Measurements from ENCODE around the gene RPS6KB1.
"Not testable (repeated sequence)": the region's sequence is repeated elsewhere in the genome, so short reads cannot be mapped to it uniquely, and the experiment has no call there.

RPS6KB1 gene

DNA sequence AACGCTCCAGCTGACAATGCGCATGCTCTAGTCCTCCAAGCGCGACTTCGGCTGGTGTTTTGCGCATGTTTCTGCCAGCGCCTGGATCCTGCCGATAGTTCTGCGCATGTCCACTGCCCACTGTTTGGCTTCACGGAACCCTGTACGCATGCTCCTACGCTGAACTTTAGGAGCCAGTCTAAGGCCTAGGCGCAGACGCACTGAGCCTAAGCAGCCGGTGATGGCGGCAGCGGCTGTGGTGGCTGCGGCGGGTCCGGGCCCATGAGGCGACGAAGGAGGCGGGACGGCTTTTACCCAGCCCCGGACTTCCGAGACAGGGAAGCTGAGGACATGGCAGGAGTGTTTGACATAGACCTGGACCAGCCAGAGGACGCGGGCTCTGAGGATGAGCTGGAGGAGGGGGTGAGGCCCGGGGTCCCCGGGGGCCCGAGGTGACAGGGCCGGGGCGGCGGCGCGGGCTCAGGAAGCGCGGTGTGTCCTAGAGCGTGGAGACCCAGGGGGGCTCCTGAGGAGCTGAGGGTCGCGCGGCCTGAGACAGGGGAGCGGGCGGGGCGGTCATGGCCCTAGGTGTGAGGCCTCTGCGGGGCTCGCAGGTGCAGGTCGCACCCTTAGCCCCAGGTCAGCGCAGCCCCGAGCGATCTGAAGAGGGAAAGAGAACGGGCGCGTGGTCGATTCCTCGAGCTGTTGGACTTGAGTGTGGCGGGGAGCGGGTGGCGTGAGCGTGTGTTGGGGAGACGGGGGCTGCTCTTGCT is at the start of gene RPS6KB1, which contains the start of gene TUBD1:
Gene RPS6KB1, plus strand, starts transcription at position 198 of the 752 bp plus-strand sequence. Its CDS starts 64 bp downstream, at position 262.
Gene TUBD1, minus strand, starts transcription at position 20 of the 752 bp plus-strand sequence. CDS start 1,941 bp downstream, outside the sequence.
- DNase-seq: peak; percentile 83 to 100

DNA sequence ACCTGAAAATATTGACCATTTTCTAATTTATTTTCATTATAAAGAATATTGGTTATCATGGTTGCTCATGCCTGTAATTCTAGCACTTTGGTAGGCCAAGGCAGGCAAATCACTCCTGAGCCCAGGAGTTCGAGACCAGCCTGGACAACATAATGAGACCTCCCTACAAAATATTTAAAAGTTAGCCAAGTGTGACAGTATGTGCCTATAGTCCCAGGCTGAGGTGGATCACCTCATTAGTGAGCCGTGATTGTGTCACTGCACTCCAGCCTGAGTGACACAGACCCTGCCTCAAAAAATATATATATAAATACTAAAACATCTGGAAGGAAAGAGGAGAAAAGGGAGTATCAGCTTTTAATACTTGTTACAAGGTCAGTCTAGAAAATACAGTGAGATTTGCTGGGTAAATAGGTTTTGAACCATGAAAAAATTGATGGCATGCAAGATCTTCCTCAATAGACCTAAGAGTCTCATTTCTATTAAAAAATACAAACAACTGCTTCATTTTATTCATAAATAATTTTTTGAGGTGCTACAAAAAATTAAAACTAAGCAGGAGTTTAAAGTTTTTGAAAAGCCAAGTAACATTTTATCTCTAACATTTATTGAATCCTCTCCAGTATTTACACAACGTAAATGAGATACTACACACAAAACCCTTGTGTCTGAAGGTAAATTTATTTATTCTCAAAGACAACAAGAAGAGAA is 47.9 kb upstream of the RPS6KB1 start:
- no peak for DNase-seq

DNA sequence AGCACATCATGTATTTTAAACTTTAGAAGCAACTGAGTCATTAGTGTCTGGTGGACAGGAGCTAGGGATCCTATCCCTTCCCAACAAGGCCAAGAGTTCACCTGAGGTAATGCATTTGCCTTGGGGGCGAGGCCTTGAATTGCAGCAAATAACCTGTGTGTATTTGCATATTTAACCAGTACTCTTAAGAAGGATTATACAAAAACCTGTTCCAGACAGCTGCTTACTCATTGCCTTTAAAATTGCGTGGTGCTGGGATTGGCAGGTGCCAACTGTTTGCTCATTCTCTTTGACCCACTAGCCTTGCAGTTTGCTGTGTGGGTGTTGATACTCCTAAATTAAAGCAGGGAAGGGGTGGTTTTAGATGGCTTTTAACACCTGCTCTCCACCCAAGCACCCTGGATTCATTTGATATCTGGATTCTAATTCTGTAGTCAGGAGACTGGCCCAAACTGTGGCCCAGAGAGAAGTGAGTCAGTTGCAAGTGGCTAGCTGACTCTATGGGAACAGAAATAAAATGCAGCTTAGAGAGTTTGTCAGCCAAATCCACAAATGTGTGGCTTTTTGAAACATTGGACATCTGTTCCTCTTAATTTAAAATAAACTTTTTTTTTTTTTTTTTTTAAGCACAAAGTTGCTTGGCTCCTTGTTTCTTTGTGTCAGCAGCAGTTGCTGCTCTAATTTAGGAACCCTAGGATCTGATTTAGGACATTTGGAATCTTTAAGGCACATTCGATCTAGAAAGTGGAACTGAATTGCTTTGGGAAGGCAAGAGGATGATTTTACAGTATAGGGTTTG is 47.1 kb upstream of the RPS6KB1 start:
- peak in 1 of 2 donors; percentile 62 for DNase-seq

DNA sequence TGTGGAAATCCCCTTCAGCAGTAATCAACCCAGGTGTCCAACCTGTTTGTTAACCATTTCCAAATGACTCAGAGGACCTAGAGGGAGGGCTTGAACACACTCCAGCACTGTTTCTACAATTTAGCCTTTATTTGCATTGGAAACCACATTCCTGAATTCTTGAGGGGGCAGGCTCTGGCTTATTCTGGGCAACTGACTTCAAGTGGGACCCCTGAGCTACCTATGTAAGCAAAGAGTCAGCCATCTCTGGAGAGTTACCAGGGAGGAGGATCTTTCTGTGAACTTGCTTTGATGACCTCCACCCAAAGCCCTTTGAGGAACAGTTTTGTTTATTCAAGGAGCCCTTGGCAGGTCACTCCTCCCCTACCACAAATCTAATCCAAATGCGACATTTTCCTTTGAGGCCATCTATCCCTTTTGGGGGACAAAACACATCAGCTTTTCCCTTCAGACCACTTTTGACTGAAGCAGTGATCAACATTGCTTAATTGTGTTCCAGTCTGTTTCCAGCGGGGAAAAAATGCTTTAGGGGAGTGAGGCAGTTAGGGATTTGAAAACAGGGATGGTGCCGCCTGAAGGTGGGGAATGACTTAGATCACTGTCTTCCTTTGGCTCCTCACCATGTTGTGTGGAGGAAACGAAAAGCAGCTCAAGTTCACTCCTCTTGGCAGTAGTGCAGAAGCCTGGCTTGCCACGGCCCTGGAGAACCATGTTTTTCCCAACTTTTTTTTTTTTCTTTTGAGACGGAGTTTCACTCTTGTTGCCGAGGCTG is 46.3 kb upstream of the RPS6KB1 start:
- DNase-seq: peak in 1 of 2 donors; percentile 9

DNA sequence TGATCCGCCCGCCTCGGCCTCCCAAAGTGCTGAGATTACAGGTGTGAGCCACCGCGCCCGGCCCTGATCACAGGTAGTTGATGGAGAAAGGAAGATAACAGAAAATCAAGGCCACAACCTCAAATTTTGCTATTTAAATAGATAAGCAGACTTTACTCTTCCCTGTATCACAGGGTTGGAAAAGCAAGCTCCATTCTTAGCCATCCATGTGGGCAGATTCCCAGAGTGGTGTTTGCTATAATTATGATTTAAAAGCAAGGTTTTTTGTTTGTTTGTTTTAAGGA is 44.6 kb upstream of the RPS6KB1 start:
- DNase-seq: no peak

DNA sequence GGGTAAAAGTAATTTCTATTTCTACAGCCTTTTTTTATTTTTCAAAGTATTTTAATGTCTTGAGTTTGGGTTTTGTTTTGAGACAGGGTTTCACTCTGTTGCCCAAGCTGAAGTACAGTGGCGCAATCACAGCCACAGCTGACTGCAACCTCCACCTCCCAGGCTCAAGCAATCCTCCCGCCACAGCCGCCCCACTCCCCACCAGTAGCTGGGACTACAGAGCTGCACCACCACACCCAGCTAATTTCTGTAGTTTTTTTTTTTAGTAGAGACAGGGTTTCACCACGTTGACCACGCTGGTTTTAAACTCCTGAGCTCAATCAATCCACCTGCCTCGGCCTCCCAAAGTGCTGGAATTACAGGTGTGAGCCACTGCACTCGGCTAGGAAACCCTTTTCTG is 44.1 kb upstream of the RPS6KB1 start:
- DNase-seq: peak in 1 of 2 donors; percentile 26

DNA sequence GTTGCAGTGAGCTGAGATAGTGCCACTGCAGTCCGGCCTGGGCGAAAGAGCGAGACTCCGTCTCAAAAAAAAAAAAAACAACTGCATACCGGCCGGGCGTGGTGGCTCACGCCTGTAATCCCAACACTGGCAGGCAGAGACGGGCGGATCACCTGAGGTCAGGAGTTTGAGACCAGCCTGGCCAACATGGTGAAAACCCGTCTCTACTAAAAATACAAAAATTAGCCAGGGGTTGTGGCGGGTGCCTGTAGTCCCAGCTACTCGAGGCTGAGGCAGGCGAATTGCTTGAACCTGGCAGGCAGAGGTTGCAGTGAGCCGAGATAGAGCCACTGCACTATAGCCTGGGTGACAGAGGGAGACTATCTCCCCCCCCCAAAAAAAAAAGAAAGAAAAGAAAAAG is 42.6 kb upstream of the RPS6KB1 start:
- not testable (repeated sequence) for DNase-seq

DNA sequence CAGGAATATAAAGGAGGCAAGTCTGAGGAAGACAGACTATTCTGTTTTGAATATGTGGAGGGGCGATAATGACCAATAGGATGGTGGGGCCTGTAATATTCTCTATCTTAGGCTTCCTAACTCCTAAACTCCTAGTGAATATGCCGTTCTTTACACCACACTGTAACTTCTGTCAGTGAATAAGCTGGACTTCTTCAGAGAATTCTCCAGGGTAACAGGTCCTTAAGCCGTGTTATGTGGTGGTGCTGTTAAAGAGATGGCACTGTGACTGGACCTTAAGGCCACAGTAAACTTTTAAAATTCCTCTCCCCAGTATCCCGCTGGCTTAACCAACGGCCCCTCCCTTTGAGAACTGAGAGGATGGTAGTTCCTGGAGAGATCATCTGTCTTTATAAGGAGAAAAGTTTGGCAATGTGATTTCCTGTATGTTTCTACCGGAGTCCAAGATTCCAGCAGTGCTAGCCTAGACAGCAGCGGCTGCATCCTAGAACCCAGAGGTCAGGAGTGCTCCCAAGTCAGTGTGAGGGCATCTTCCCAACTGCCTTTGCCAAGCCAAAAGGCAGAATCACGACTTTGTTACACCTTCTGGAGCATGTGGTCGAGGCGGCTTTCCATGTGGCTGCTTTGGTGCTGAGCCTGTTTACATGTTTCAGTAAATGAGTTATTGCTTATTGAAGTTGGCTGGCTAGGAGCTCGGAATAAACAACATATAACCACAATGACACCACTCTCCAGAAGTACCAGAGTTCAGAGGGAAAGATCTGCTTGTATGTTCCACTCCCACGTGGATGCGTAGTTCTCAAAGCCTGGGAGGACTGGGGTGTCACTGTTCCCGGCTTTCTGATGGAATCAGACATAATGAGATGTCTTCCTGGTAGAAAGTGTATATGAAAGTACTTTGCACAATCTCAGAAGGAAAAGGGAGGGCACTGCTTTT is 41.2 kb upstream of the RPS6KB1 start:
- DNase-seq: no peak

DNA sequence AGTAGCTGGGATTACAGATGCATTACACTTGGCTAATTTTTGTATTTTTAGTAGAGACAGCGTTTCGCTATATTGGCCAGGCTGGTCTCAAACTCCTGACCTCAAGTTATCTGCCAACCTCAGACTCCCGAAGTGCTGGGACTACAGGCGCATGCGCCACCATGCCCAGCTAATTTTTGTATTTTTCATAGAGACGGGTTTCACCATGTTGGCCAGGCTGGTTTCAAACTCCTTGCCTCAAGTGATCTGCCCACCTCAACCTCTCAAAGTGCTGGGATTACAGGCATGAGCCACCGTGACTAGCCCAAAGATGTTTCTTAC is 40.1 kb upstream of the RPS6KB1 start:
- DNase-seq: not testable (repeated sequence)

DNA sequence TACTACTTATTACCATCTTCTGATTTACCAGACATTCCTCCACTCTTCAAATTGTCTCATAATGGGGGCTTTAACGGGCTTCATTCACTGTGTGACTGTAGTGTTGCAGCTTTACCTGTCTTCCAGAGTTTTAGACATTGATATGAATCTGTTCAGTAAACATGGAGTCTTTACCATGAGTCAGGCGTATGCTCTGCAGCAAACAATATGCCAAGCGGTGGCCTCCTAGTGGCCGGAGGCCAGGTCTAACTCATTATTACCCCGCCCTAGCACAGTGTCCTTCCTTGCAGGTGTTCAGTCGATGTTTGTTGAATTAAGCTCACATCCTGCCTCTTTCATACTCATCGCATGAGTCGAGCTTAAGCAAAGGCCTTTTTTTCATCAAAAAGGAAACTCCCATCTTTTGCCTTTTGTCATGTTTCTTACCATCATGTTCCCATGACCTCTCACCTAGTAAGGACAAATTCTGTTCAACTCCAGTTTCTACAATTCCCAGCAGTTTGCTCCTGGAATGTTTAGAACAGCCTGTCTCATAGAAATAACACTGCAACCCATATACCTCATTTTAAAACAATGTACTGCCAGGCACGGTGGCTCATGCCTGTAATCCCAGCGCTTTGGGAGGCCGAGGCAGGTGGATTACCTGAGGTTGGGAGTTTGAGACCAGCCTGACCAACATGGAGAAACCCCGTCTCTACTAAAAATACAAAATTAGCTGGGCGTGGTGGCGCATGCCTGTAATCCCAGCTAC is 39.6 kb upstream of the RPS6KB1 start:
- no peak for DNase-seq

DNA sequence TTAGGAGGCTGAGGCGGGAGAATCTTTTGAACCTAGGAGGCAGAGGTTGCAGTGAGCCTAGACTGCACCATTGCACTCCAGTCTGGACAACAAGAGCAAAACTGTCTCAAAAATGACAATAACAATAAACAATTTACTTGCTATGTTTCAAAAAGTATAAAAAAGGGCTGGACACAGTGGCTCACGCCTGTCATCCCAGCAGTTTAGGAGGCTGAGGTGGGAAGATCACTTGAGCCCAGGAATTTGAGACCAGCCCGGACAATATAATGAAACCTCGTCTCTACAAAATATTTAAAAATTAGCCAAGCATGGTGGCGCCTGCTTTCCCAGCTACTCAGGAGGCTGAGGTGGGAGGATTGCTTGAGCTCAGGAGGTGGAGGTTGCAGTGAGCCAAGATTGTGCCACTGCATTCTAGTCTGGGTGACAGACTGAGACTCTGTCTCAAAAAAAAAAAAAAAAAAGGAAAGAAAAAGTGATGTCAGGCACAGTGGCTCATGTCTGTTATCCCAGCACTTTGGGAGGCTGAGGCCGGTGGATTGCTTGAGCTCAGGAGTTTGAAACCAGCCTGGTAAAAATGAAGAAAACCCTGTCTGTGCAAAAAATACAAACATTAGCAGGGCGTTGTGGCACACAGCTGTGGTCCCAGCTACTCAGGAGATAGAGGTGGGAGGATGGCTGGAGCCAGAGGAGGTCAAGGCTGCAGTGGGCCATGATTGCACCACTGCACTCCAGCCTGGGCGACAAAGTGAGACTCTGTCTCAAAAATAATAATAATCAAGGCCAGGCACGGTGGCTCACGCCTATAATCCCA is 38.8 kb upstream of the RPS6KB1 start:
- DNase-seq: not testable (repeated sequence)

DNA sequence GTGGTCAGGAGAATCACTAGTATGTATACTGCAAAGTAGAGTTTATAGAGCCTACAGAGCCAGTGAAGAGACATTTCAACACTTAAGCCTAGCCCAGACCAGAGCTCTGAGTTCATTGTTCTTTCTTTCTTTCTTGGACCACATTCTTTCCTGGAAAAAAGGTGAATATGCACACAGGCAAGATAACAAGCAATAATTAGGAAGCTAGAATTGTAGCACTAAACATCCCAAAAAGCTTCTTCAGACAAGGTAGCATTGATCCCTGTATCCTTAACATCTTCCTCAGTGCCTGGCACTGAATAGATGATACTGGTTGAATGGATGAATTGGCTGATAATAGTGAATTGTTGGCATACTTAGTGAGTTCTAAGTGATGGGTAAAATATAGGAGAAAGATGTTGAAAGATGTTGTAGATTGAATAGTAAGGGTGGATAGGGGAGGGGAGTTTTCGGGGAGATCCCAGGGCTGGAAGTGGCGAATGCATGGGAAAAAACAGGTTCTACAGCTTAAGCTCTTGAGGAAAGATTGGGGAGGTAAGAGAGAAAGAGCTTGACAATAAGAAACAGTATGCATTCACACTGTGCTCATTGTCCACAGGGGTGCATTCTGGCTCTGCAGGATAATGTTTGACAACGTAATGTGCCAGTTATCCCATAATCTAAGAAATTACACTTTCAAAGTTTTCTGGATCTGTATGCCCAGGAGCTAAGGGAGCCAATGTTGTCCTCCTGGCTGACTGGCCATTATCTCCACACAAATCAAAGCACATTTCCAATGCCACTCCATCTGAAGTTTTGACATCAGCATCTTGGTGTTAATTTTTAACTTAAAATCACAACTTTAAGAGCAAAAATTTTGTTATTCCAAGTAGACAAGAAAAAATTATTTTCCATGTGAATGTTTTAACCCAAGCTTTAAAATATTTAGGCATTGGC is 35.8 kb upstream of the RPS6KB1 start:
- DNase-seq: no peak

DNA sequence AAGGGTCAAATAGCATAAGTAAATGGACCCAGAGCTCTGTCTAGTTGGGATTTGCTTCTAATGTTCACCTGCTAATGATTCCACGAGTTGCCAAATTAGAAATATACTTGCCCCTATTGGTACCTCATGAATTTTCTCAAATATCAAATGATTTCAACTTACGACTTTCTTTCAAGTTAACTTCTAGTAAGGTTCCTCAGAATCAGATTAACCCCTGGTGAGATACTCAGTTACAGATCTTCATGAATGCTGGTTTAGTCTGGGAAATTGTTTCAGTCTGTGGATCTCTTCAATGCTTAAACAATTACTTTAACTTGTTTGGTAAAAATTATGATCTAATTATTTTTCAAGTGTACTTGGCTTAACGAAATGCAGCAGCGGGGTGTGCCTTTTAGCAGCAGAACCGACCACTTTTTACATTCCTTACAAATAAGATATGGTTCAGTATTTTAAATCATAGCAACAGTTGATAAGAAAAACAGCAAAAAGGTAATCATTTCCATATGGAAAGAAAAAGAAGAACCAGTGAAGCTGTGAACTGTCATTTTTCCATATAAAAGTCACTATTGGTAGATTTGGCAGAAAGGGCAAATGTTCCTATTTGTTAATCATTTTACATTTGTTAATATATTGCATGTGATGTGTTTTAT is 34.6 kb upstream of the RPS6KB1 start:
- DNase-seq: no peak

DNA sequence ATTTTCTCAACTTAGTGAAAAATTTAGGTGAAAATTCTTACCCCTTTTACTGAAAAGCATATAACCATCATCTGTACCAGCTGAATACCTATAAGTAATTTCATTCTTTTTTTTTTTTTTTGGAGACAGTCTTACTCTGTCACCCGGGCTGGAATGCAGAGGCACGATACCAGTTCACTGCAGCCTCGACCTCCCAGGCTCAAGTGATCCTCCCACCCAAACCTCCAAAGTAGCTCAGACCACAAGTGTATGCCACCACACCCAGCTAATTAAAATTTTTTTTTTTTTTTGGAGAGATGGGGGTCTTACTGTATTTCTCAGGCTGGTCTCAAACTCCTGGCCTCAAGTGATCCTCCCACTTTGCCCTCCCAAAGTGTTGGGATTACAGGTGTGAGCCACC is 34.0 kb upstream of the RPS6KB1 start:
- no peak for DNase-seq

DNA sequence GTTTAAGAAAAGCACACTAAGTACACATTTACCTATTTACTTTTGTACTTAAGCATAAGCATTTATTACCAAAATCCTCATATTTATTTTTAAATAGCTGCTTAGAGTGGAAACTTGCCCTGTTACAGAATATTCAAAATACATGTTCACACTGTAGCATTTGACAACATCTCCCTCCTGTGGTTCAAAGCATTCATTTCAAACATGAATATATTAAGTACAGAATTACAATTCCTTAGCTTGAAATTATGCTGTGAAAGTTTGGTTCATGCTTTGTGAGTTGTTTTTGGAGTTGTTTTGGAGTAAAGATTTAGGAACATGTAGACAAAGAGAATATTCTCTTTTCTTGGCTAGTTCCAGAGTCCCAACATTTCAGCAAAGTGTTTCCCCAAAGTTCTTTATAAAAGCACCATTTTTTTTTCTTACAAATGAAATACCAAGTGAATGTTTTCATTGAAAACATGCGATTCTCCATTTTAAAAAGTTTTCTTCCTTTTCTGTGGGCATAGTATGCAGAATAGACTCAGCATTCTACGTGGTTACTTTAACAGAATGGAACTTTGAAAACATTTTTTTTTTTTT is 33.4 kb upstream of the RPS6KB1 start:
- peak in 1 of 2 donors; percentile 38 for DNase-seq

DNA sequence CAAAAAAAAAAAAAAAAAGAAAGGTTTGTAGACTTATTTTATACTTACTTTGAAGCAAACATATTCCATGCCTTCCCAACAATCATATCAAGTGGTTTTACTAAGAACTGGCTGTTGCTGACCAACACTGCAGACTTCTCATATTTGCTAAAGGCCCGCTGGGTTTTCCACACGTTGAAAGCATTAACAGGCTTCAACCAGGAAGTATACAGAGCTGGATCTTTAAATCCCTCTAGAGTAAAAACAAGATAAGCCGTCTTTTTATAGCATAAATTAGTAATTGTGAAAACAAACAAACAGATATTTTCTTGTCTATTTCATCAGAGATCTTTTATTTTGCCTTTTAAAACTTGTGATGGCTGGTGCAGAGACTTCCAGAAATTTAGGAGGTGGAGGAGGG is 29.3 kb upstream of the RPS6KB1 start:
- DNase-seq: no peak

DNA sequence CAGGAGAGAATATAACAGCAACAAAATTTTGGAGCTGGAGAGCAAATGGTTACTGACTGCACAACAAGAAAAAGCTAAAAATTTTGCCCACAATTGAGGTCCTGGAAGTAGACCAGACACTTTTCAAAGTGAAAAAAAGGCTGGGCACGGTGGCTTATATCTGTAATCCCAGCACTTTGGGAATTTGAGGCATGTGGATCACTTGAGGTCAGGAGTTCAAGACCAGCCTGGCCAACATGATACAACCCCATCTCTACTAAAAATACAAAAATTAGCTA is 23.0 kb upstream of the RPS6KB1 start:
- no peak for DNase-seq

DNA sequence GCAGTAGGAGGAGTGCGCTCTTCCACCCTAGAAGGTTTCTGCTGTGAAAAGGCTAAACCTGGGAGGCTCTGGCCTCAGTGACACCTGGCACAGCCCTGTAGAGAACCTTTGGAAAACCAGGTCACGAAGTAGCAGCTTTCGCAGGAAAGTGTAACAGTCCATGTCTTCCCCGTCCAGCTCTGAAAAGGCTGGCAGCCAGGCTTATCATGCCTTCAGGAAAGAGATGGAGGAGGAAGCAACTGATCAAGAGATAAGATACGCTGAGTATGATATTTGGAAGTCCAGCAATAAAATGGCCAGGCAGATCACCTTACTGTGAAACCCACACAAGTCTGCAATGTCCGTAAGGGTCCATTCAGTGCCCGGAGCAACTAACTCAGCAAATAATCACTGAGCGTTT is 22.4 kb upstream of the RPS6KB1 start:
- no peak for DNase-seq

Measured in bone marrow (tissue), 2 donors.